B cell (primary cell): ENCODE data around the gene AMZ1.

Experiments
- CTCF ChIP-seq: fragments of 200-600 bp; IDR thresholded peaks from one replicate; pipeline ENCODE4 v1.8.0; 2022; ENCODE audit warnings: antibody characterized with exemption, mild to moderate bottlenecking
- EZH2 ChIP-seq: IDR thresholded peaks from 2 replicates; pipeline ENCODE4 v1.6.1; 2012; ENCODE audit warnings: borderline replicate concordance, low read depth, mild to moderate bottlenecking, moderate library complexity, low read length; ENCODE audit not compliant: insufficient read depth, poor library complexity, severe bottlenecking

GRCh38 chr7:2701832-2702593 lies 14.0 kb downstream of the AMZ1 start:
- TF ChIP-seq CTCF (no peak), EZH2 (no peak)
